NT2/D1 (cell line): ENCODE data around the gene ZNF496.

Source experiments
- SUZ12 ChIP-seq: IDR thresholded peaks from 2 replicates; pipeline ENCODE4 v1.6.1; 2011; ENCODE audit not compliant: insufficient read length, insufficient read depth; ENCODE audit errors: extremely low read depth
- ZNF274 ChIP-seq: IDR thresholded peaks from 2 replicates; pipeline ENCODE4 v1.6.1; 2011; ENCODE audit warnings: mild to moderate bottlenecking, low read depth, low read length

- TF ChIP-seq ZNF274, result no peak
- no peak for TF ChIP-seq SUZ12
Measured at GRCh38 chr1:247294282-247294681, 37.4 kb downstream of the ZNF496 start.
